ENCODE data around the gene PIP5KL1.
A peak's percentile ranks its signal among the peaks of the same experiment; 100 is the strongest.

The PIP5KL1 gene

GRCh38 chr9:127943011-127943662, 12.6 kb upstream of the PIP5KL1 start:
- TF ChIP-seq CTCF (conservative IDR thresholded peaks at IDR 0.05; ENCODE audit: low read depth, low read length): no peak
- no peak overlapping the region for H3K4me3 ChIP-seq (ENCODE audit: low read depth, low read length)
- no peak for DNase-seq (ENCODE audit: low read depth)

GRCh38 chr9:127942216-127943010, 11.8 kb upstream of the PIP5KL1 start:
- H3K4me3 ChIP-seq (ENCODE audit: low read depth, low read length): no peak overlapping the region
- peak; percentile 77 for DNase-seq (ENCODE audit: low read depth)
- peak; percentile 85 for TF ChIP-seq CTCF (conservative IDR thresholded peaks at IDR 0.05; ENCODE audit: low read depth, low read length)

GRCh38 chr9:127941961-127942215, 11.3 kb upstream of the PIP5KL1 start:
- no peak for TF ChIP-seq CTCF (conservative IDR thresholded peaks at IDR 0.05; ENCODE audit: low read depth, low read length)
- no peak for DNase-seq (ENCODE audit: low read depth)
- no peak overlapping the region for H3K4me3 ChIP-seq (ENCODE audit: low read depth, low read length)

GRCh38 chr9:127941062-127941960, 10.7 kb upstream of the PIP5KL1 start:
- DNase-seq (ENCODE audit: low read depth): no peak
- TF ChIP-seq CTCF (conservative IDR thresholded peaks at IDR 0.05; ENCODE audit: low read depth, low read length): no peak
- no peak overlapping the region for H3K4me3 ChIP-seq (ENCODE audit: low read depth, low read length)

- DNase-seq (ENCODE audit: low read depth): no peak
- no peak overlapping the region for H3K4me3 ChIP-seq (ENCODE audit: low read depth, low read length)
- no peak for TF ChIP-seq CTCF (conservative IDR thresholded peaks at IDR 0.05; ENCODE audit: low read depth, low read length)
Observed at GRCh38 chr9:127940593-127940992, 10.0 kb upstream of the PIP5KL1 start.

GRCh38 chr9:127938298-127938690, 7.7 kb upstream of the PIP5KL1 start:
- TF ChIP-seq CTCF (conservative IDR thresholded peaks at IDR 0.05; ENCODE audit: low read depth, low read length): no peak
- peak overlapping the region; percentile 87 for H3K4me3 ChIP-seq (ENCODE audit: low read depth, low read length)
- no peak for DNase-seq (ENCODE audit: low read depth)

All from choroid plexus epithelial cell (primary cell).